Amygdala (tissue), 56 donors: ENCODE data around the gene SPDYE2.
"Not testable (repeated sequence)": the region's sequence is repeated elsewhere in the genome, so short reads cannot be mapped to it uniquely, and the experiment has no call there.

ENCODE experiments used
- DNase-seq, 56 donors: peaks; one replicate each; lab custom pipeline; 2025; lab: John Stamatoyannopoulos, UW

Gene SPDYE2, protein sequence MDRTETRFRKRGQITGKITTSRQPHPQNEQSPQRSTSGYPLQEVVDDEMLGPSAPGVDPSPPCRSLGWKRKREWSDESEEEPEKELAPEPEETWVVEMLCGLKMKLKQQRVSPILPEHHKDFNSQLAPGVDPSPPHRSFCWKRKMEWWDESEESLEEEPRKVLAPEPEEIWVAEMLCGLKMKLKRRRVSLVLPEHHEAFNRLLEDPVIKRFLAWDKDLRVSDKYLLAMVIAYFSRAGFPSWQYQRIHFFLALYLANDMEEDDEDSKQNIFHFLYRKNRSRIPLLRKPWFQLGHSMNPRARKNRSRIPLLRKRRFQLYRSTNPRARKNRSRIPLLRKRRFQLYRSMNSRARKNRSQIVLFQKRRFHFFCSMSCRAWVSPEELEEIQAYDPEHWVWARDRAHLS

DNA sequence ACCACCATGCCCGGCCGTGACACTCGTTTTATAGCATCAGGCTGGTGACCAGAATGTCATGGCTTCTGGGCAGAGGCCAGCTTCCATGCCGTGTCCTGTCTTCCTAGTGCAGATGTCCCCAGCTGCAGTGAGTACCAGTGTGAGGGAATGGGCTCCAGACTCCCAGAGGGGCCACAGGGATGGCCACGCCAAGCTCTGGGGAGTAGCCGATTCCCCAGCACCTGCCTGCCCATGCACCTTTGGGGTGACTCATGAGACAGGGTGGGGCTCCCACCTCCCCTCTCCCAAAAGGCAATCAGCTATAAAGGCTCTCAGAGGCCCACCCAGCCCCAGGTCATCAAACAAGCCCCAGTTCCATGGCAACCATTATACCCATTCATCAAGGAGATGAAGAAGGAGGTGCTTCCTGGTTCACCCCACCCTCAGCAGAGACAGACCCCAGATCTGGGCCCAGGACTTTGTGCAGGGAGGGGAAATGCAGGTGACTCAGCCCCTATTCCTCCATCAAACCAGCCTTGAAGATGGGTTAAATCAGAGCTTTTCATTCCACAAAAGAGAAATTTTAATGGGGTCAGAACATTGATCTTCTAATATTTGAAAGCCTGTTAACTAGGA is at the start of gene SPDYE2:
TSS of gene SPDYE2 (plus strand) at position 419 of the 615 bp plus-strand sequence. CDS start 2,030 bp downstream, outside the sequence.
- DNase-seq: not testable (repeated sequence)

DNA sequence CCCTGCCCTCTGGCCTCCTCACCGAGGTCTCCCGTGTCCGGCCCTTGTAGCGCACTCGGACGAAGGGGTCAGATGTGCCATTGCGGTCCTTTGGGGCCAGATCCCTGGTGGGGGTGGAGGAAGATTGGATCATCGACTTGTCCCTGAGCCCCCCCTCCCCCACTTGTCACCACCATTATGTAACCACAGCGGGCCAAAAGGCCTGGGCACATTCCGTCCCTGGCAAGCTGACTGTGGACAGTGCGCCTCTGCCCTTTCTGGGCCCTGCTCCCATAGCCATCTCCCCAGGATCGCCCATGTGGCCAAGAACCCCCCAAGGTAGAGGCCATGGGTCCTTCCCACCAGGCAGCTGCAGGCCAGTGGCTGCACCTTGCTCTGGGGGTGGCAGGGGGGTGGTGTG is 47.9 kb upstream of the SPDYE2 start:
- not testable (repeated sequence) for DNase-seq

DNA sequence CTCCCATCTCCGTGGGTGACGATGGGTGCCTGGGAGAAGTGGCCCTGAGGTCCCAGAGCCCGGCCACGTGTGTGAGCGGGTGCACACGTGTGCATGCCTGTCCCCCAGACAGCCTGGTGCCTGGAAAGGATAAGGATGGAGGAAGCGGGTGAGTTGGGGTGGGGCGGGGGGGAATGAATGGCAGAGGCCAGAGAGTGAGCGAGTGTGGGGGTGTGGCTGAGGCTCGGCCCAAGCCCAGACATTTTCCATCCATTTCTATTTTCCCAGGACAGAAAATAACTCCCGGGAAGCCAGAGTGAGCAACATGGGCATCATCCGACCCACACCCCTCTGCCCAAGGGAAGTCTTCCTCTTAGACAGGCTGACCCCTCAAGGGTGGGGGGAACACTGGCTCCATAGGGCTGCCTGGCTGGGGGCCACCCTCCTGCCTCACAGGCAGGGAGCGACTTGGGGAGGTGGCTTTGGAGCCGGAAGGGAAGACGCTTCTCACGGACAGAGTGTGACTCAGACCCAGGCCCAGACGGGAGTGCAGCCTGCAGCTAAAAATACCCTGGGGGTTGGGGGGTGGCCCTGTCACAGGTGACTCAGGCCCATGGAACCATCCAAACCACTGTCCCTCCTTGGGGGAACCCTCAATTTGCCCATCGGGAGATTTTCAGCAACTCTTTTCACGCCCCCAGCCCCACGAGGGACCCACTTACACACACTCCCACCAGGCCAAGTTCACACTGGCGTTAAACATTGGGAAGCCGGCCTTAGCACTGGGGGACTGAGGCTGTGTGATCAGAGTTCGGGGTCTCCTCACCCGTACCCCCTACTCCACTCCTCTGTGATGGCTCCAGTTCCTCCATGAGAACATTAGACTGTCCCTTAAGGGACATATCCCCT is 45.5 kb upstream of the SPDYE2 start:
- not testable (repeated sequence) for DNase-seq

DNA sequence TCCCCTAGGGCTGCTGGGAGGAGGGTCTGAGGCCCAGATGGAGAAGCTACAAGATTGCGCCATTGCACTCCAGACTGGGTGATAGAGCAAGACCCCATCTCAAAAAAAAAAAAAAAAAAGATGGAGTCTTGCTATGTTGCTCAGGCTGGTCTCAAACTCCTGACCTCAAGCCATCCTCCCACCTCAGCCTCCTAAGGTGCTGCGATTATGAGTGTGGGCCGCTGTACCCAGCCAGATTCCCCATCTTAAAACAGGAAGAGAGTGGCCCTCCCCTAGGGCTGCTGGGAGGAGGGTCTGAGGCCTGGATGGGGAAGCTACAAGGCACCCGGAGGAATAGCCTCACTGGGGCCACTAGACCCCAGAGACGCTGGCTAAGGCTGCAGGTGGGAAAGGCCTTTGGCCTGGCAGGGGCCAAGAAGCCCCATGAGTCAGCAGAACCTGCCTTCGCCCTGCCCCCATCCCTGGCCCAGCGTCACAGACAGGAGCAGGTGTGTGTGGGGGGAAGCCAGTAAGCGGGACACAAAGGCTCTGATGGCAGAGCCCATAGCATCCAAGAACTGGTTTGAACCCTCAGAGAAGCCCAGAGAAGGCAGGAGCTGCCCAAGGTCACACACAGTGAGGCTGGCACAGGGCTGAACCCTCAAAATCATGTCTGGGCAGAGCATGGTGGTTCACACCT is 43.5 kb upstream of the SPDYE2 start:
- not testable (repeated sequence) for DNase-seq

DNA sequence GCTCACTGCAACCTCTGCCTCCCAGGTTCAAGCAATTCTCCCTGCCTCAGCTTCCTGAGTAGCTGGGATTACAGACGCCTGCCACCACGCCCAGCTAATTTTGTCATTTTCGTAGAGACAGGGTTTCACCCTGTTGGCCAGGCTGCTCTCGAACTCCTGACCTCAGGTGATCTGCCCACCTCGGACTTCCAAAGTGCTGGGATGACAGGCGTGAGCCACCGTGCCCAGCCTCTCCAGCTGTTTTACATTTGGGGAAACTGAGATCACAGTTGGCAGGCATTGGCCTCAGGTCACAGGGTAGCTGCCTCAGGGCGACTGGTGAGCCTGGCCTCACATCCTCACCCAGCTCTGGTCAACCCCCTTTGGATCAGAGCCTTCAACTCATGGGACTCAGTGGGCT is 40.5 kb upstream of the SPDYE2 start:
- not testable (repeated sequence) for DNase-seq

DNA sequence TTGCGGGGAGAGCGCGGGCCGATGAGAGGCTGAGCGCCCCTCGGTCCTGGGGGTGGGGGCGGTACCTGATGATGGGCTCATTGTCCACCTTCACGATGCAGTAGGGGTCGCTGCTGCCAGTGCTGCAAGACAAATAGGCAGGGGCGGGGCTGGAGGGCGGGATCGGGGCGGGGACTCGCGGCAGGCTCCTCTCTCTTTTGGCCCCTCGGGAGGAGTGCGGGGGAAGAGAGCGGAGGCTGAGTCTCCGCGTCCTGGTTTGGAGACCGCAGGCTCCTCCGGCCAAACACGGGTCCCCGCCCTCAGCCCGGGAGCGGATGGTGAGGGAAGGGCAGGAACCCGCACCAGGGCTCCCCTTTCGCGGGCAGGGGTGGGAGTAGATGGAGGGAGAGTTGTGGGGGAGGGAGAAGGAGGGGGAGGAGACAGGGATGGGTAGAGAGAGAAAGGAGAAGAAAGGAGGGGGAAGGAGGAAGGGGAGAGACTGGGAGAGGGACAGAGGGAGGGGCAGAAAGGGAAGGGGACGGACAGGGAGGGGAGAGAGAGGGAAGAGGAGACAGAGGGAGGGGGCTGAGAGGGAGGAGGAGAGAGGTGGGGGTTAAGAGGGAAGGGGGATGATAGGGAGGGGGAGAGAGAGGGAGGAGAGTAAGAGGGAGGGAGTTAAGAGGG is 39.0 kb upstream of the SPDYE2 start:
- DNase-seq: not testable (repeated sequence)

DNA sequence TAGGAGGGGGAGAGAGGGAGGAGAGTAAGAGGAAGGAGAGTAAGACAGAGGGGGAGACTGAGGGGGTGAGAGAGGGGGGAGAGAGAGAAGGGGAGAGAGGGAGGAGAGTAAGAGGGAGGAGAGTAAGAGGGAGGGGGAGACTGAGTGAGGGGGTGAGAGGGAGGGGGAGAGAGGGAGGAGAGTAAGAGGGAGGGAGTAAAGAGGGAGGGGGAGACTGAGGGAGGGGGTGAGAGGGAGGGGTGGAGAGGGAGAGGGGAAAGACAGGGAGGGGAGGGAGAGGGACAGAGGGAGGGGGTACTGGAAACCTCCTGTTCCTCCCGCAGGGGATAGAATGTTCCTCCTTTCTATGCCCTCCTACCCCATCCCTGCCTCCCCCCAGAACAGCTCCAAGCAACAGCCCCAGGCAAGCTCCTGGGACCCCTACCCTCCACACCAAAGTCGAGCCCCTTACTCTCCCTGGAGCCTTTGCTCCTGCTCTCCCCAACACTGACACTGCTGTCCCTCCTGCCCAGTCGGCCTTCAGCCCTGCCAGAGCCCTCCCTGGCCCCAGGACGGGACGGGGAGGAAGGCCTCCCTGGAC is 38.3 kb upstream of the SPDYE2 start:
- not testable (repeated sequence) for DNase-seq

DNA sequence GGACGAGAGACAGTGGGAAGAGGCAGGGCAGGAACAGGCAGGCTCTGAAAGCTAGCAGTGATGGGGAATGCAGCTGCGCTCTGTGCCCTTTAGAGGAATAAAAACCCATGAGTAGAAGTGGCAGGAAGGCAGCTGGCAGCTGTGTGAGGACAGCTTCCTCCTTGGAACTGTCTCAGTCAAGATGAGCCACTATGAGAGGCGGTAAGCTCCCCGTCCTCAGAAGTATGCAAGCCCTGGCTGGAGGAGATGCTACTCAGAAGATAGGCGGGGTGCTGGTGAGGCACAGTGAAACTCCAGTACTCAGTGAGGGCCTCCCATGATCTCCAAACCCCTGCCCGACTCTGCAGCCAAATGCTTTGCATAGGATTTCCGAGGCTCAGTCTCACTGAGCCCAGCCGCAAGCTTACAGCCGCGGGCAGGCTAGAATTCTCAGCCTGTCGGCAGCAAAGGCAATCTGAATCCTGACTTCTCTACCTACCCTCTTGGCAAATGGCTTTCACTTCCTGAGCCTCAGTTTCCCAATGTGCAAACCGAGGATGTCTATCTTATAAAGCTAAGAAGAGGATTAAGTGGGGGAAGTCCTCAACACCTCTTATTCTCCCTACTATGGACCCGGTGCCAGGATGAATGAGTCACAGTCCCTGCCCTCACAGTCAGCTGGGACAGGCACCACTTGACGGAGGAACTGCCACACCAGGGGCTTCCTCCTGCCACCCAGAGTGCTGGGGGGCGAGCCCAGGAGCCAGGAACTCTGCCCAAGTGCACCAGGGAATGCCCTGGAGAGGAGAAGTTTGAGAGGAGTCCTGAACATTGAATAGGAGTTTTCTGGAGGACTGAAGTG is 35.9 kb upstream of the SPDYE2 start:
- DNase-seq: not testable (repeated sequence)

DNA sequence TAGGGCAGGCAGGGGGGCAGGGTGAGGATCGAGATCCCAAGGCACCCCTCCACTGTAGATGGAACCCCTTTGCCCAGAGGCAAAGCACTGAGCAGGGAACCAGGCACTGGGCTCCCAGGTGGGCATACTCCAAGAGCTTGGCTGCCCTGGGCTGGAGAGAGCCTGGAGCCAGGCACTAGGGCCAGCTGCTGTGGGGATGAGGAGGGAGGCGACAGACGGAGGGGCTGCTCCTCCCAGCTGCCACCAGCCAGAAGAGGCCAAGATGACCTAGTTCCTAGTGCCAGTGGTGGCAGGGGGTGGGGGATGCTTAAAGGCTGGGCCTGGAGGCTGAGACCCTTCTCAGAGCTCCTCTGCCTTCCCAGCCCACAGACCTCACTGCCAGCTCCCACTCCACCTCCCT is 35.1 kb upstream of the SPDYE2 start:
- not testable (repeated sequence) for DNase-seq

DNA sequence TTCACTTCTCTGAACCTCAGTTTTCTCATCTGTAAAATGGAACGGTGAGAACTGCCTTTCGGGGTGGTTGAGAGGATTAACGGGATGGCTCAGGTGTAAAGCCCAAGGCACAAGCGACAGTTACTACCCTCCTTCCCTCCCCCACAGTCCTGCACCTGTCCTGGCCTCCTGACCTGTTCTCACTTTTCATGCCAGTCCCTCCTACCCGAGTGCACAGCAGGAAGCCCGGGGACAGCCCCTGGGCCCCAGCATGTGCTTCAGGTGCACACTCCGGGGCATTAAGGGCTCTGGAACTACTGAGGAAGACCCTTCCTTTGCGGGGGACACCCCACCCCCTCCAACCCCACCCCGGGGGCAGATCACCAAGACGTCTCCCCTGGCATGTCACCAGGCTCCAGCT is 34.1 kb upstream of the SPDYE2 start:
- DNase-seq: not testable (repeated sequence)

DNA sequence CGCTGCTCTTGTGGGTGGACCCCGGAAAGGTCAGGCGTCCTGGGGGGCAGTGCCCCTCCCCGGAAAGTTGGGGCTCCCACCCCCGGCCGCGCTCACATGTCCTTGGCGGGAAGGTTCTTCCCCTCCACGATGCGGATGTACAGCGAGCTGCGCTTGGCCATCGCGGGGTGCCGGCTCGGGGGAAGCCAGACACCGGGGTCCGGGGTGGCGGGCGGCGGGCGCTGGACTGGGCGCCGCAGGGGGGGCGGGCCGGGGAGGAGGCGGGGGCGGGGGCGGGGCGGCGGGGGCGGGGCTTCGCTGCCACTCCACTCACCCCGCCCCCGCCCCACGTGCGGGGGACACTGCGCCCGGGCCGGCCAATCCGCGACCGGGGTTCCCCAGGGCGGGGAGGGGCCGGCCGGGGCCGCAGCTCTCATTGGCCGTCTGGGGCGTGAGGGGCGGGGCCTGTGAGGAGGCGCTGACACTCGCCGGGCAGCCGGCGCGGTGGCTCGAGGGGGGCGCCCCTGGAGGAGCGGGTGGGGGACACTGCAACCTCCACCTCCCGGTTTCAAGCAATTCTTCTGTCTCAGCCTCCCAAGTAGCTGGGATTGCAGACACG is 33.4 kb upstream of the SPDYE2 start, which contains the start of gene RASA4B:
TSS of gene RASA4B (minus strand) at position 228 of the 598 bp plus-strand sequence. CDS start at position 161, 67 bp downstream.
- not testable (repeated sequence) for DNase-seq

DNA sequence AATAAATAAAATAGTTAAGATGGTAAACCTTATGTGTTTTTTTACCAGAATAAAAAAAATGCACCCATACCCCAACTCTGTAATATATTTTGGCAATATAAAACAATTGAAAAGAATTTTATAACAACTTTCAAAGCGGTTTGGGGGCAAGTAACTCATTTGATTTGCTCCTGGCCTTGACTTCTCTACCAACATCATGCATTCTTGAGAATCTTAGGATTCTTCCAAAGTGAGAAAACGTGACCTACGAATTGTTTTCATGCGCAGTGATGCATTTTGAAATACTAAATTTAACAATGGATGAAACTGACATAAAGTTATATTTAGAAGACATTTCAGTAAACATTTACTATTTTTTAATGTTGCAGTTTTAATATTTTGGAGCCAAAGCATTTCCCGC is 30.2 kb upstream of the SPDYE2 start:
- DNase-seq: not testable (repeated sequence)

DNA sequence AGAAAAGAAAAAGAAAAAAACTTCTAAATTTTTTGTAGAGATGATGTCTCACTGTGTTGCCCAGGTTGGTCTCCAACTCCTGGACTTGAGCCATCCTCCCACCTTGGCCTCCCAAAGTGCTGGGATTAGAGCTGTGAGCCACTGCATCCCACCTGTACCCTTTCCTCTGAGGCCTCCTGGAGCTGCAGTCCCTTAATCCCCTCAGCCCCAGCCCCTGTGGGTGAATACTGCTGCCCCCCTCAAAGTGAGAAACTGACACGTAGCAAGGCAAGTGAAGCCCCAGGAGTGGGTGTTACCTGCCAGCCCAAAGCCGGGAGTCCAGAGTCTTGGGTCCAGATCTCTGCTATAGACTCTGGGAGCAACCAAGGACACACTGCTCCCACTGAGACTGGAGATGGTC is 26.2 kb upstream of the SPDYE2 start:
- not testable (repeated sequence) for DNase-seq

DNA sequence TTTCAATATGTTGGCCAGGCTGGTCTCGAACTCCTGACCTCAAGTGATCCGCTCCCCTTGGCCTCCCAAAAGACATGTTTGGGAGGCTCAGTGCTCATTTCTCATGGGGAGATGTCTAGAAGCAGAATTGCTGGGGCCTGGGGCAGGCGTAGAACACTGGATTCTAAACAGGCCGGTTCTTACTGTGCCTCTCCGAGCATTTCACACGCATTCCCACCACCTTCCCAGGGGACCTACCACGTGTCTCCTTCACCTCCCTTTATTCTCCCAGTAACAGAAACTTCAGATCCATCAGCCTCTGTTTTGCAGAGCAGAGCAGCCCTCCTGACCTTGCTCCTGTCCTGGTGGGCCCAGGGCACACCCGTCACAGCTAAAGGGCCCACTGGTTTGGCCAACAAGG is 23.8 kb upstream of the SPDYE2 start:
- not testable (repeated sequence) for DNase-seq

DNA sequence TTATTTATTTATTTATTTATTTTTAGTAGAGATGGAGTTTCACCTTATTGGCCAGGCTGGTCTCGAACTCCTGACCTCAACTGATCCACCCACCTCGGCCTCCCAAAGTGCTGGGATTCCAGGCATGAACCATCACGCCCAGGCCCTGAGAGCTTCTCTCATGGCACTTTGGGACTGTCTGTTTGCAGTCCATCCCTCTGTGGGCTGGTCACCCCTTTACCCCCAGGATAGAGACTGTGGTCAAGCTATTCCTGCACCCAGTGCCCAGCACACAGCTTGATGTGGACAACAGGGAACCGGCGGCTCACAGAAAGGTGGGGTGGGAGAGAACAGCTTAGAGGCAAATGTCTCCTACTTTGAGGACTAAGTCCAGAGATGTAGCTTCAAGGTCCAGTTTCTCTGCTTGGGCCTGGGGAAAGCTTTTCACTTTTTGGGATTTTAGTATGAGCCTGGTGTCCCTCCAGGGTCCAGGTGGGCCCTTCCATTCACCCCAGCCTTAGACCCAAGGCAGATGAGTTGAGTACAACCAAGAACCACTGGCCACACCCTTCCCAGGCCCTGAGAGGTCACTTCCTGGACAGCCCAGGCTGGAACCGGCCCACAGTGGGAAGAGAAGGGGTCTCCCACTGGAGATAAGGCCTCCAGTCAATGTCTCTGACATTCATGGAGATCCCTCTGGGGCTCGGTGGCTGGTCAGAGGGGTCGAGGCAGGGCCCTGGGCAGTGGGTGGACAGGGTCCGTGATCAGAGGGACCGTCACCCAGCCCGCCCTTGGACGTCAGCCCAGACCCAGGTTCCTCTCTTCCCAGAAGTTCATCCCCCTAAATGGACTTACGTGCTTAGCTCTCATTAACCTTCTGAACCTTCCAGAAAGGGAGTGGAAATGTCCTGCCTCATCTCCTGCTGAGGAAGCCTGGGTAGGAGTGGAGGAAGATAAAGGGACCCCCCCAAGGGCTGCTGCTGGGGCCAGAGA is 22.9 kb upstream of the SPDYE2 start:
- DNase-seq: not testable (repeated sequence)

DNA sequence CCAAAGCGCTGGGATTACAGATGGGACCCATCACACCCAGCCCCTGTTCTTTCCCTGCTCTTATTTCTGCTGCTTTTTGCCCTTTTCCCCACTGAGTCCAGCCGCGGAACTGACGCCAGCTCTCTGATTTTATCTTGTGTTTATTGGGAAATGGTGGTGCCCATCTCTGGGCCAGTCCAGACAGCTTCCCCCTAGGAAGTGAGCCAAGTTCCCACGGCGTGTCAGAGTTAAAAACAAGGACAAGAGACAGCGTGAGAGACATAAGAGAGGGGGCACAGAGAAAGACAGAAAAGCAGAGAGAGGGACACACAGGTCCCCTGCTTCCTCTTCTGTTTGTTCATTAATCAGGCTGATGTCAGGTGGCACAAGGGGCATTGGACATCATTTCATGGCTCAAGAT is 19.4 kb upstream of the SPDYE2 start:
- DNase-seq: not testable (repeated sequence)

DNA sequence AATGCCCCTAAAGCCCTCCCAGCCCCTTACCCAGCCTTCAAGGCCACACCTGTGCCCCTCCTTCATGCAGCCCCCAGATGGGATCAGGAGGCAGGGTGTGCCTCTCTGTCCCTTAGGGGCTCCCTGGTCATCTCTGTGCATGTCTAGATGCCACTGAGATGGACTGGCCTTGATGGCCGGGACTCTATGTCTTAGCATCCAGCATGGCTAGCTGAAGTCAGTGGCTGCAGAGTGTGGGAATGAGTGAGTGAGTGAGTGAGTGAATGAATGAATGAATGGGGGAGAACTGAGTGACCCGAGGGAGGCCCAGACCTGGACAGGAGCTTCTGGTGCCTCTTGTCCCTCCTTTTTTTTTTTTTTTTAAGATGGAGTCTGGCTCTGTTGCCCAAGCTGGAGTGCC is 18.9 kb upstream of the SPDYE2 start:
- DNase-seq: not testable (repeated sequence)
